Right cardiac atrium (tissue), 5 donors: Measurements from ENCODE around the gene TMEM164. TPM values are rescaled to one million over a fixed set of nuclear protein-coding genes. Genes with fewer than 3 reads are reported as not detected.

ENCODE experiments used
- microRNA-seq, 2 donors: library from miRNA; unstranded; fragments of <30 nt; microRNA quantifications; one replicate each; pipeline ENCODE4 v1.2.0, GENCODE V29; 2020 to 2021
- polyA plus RNA-seq: library from polyadenylated mRNA; stranded (reverse); fragments of 200-250 nt; gene quantifications from one replicate; pipeline ENCODE4 v1.2.3, GENCODE V29; 2013
- total RNA-seq, 4 donors: library from RNA; stranded (reverse); fragmentation: NEBNext Ultra II Directional; extraction: Animal tissue kit (Norgen Biotek cat#: 25700); gene quantifications; one replicate each; pipeline ENCODE4 v1.2.1, GENCODE V29; 2021
- donor health status: healthy with polysubstance abuse.
- donor health status: DM: no; HTN: yes; CAD: no.
- donor health status: DM: no; HTN: no; CAD: no.
- donor health status: DM: no; HTN: yes; CAD: no; lungs with severe emphysema.
- donor health status: DM: yes; HTN: yes; CAD: no.

Gene TMEM164
- total and polyA plus RNA-seq, 5 donors = 17.6 to 37.5 (median 31.5) TPM

Small RNA genes within 50 kb of the gene (microRNA-seq; reads per million reads assigned to microRNA genes)
- gene MIR3978 = 0 reads per million in 2 donors
- gene MIR652 = 2,628 to 2,952 reads per million in 2 donors
